Stimulated activated naive CD4-positive, alpha-beta T cell (primary cell): ENCODE results near the gene EDIL3.

Experiments used
- DNase-seq, 6 experiments: peaks; one replicate each; lab custom pipeline; 2025; lab: John Stamatoyannopoulos, UW

EDIL3 gene

GRCh38 chr5:84259283-84260045 lies 125.2 kb downstream of the EDIL3 start:
- DNase-seq: no peak

- DNase-seq: no peak
Measured at GRCh38 chr5:84257061-84257460, 127.6 kb downstream of the EDIL3 start.

GRCh38 chr5:84255315-84255714 lies 129.4 kb downstream of the EDIL3 start:
- no peak for DNase-seq

- DNase-seq: no peak
Measured at GRCh38 chr5:84253946-84254345, 130.7 kb downstream of the EDIL3 start.

- no peak for DNase-seq
Measured at GRCh38 chr5:84251503-84251902, 133.2 kb downstream of the EDIL3 start.

GRCh38 chr5:84249918-84250630 lies 134.6 kb downstream of the EDIL3 start:
- DNase-seq: no peak

- DNase-seq: no peak
Measured at GRCh38 chr5:84248013-84248412, 136.7 kb downstream of the EDIL3 start.

GRCh38 chr5:84242286-84242685 lies 142.4 kb downstream of the EDIL3 start:
- DNase-seq: no peak

- no peak for DNase-seq
Measured at GRCh38 chr5:84239494-84239893, 145.2 kb downstream of the EDIL3 start.

GRCh38 chr5:84237126-84237525 lies 147.6 kb downstream of the EDIL3 start:
- DNase-seq: no peak

- no peak for DNase-seq
Measured at GRCh38 chr5:84231433-84231832, 153.2 kb downstream of the EDIL3 start.

- no peak for DNase-seq
Measured at GRCh38 chr5:84229045-84229444, 155.6 kb downstream of the EDIL3 start.

GRCh38 chr5:84228266-84228665 lies 156.4 kb downstream of the EDIL3 start:
- DNase-seq: no peak

- DNase-seq: no peak
Measured at GRCh38 chr5:84227236-84227635, 157.4 kb downstream of the EDIL3 start.

GRCh38 chr5:84218546-84218945 lies 166.1 kb downstream of the EDIL3 start:
- no peak for DNase-seq

- no peak for DNase-seq
Measured at GRCh38 chr5:84215521-84215920, 169.2 kb downstream of the EDIL3 start.

- DNase-seq: no peak
Measured at GRCh38 chr5:84213861-84214260, 170.8 kb downstream of the EDIL3 start.

- no peak for DNase-seq
Measured at GRCh38 chr5:84213212-84213611, 171.5 kb downstream of the EDIL3 start.

- DNase-seq: no peak
Measured at GRCh38 chr5:84204772-84205171, 179.9 kb downstream of the EDIL3 start.

GRCh38 chr5:84202136-84202535 lies 182.5 kb downstream of the EDIL3 start:
- no peak for DNase-seq

- no peak for DNase-seq
Measured at GRCh38 chr5:84197538-84197937, 187.1 kb downstream of the EDIL3 start.

GRCh38 chr5:84191281-84191680 lies 193.4 kb downstream of the EDIL3 start:
- DNase-seq: no peak

GRCh38 chr5:84184857-84185256 lies 199.8 kb downstream of the EDIL3 start:
- DNase-seq: no peak

- no peak for DNase-seq
Measured at GRCh38 chr5:84181093-84181492, 203.6 kb downstream of the EDIL3 start.
